ENCODE data around the gene KXD1.

Gene KXD1

GRCh38 chr19:18557411-18558201 lies at the start of gene KXD1:
TSS of gene KXD1 (plus strand) at chr19:18557870. CDS start at chr19:18562057, 4,187 bp downstream.
- ATAC-seq (replicated peaks) (peak; percentile 98 to 99), DNase-seq (peak; percentile 98)
- Mint-ChIP-seq H3K36me3 (peaks cover 6 to 17% of the 10 kb centered on the region in 2 donors), H3K9me3 (no peaks in the 10 kb centered on the region), H3K27me3 (no peaks in the 10 kb centered on the region), H3K27ac (peak within 1 kb of the TSS; percentile 96), H3K4me1 (peaks cover 9 to 29% of the 10 kb centered on the region in 2 donors), H3K4me3 (peak within 1 kb of the TSS; percentile 89 to 90)

GRCh38 chr19:18508585-18508984 lies 49.1 kb upstream of the KXD1 start:
- DNase-seq (no peak), ATAC-seq (replicated peaks) (no peak)
- H3K4me1 Mint-ChIP-seq: peaks cover 54 to 69% of the 10 kb centered on the region in 2 donors
- no peak overlapping the region for H3K4me3 Mint-ChIP-seq
- no peak overlapping the region for H3K27ac Mint-ChIP-seq
- no peaks in the 10 kb centered on the region for H3K27me3 Mint-ChIP-seq
- no peaks in the 10 kb centered on the region for H3K9me3 Mint-ChIP-seq
- H3K36me3 Mint-ChIP-seq: peaks cover 0 to 8% of the 10 kb centered on the region in 2 donors

- peaks cover 44 to 64% of the 10 kb centered on the region in 2 donors for H3K4me1 Mint-ChIP-seq
- H3K4me3 Mint-ChIP-seq: no peak overlapping the region
- DNase-seq (no peak), ATAC-seq (replicated peaks) (no peak)
- H3K36me3 Mint-ChIP-seq: peaks cover 0 to 10% of the 10 kb centered on the region in 2 donors
- no peaks in the 10 kb centered on the region for H3K27me3 Mint-ChIP-seq
- no peaks in the 10 kb centered on the region for H3K9me3 Mint-ChIP-seq
- H3K27ac Mint-ChIP-seq: no peak overlapping the region
These were observed 47.5 kb upstream of the KXD1 start for GRCh38 chr19:18510216-18510615.

GRCh38 chr19:18513868-18514267 lies 43.8 kb upstream of the KXD1 start:
- Mint-ChIP-seq H3K4me1 (peaks cover 40 to 66% of the 10 kb centered on the region in 2 donors), H3K27me3 (no peaks in the 10 kb centered on the region), H3K27ac (no peak overlapping the region), H3K36me3 (peaks cover 0 to 7% of the 10 kb centered on the region in 2 donors), H3K9me3 (no peaks in the 10 kb centered on the region), H3K4me3 (no peak overlapping the region)
- DNase-seq (no peak), ATAC-seq (replicated peaks) (no peak)

- peaks cover 37 to 59% of the 10 kb centered on the region in 2 donors for H3K4me1 Mint-ChIP-seq
- H3K27ac Mint-ChIP-seq: no peak overlapping the region
- H3K27me3 Mint-ChIP-seq: no peaks in the 10 kb centered on the region
- peaks cover 0 to 7% of the 10 kb centered on the region in 2 donors for H3K36me3 Mint-ChIP-seq
- no peak for DNase-seq
- no peak for ATAC-seq (replicated peaks)
- H3K9me3 Mint-ChIP-seq: no peaks in the 10 kb centered on the region
- H3K4me3 Mint-ChIP-seq: no peak overlapping the region
These were observed 42.6 kb upstream of the KXD1 start for GRCh38 chr19:18514800-18515682.

- Mint-ChIP-seq H3K27ac (no peak overlapping the region), H3K9me3 (no peaks in the 10 kb centered on the region), H3K4me3 (no peak overlapping the region), H3K27me3 (no peaks in the 10 kb centered on the region), H3K4me1 (peaks cover 43 to 63% of the 10 kb centered on the region in 2 donors), H3K36me3 (peaks cover 2 to 10% of the 10 kb centered on the region in 2 donors)
- ATAC-seq (replicated peaks) (no peak), DNase-seq (no peak)
These were observed 41.7 kb upstream of the KXD1 start for GRCh38 chr19:18515959-18516358.

- H3K36me3 Mint-ChIP-seq: peaks cover 2 to 16% of the 10 kb centered on the region in 2 donors
- DNase-seq: no peak
- ATAC-seq (replicated peaks): no peak
- H3K9me3 Mint-ChIP-seq: no peaks in the 10 kb centered on the region
- peaks cover 43 to 65% of the 10 kb centered on the region in 2 donors for H3K4me1 Mint-ChIP-seq
- peak overlapping the region in 1 of 2 donors; percentile 55 for H3K4me3 Mint-ChIP-seq
- no peak overlapping the region for H3K27ac Mint-ChIP-seq
- H3K27me3 Mint-ChIP-seq: no peaks in the 10 kb centered on the region
These were observed 40.1 kb upstream of the KXD1 start for GRCh38 chr19:18517606-18518005.

GRCh38 chr19:18518639-18519038 lies 39.0 kb upstream of the KXD1 start:
- H3K4me1 Mint-ChIP-seq: peaks cover 37 to 60% of the 10 kb centered on the region in 2 donors
- ATAC-seq (replicated peaks) (no peak), DNase-seq (no peak)
- H3K9me3 Mint-ChIP-seq: no peaks in the 10 kb centered on the region
- no peak overlapping the region for H3K4me3 Mint-ChIP-seq
- H3K27me3 Mint-ChIP-seq: no peaks in the 10 kb centered on the region
- peak overlapping the region; percentile 9 for H3K27ac Mint-ChIP-seq
- peaks cover 2 to 10% of the 10 kb centered on the region in 2 donors for H3K36me3 Mint-ChIP-seq

- H3K9me3 Mint-ChIP-seq: no peaks in the 10 kb centered on the region
These were observed 37.5 kb upstream of the KXD1 start for GRCh38 chr19:18519962-18520847.

GRCh38 chr19:18520848-18521691 lies 36.6 kb upstream of the KXD1 start:
- Mint-ChIP-seq H3K4me3 (peak overlapping the region; percentile 92 to 95), H3K36me3 (peaks cover 2 to 9% of the 10 kb centered on the region in 2 donors), H3K9me3 (no peaks in the 10 kb centered on the region), H3K4me1 (peaks cover 26 to 42% of the 10 kb centered on the region in 2 donors), H3K27ac (peak overlapping the region; percentile 99), H3K27me3 (no peaks in the 10 kb centered on the region)
- ATAC-seq (replicated peaks) (peak; percentile 21 to 26), DNase-seq (peak; percentile 59)

More at GRCh38 chr19:18519962-18520847, 37.5 kb upstream of the KXD1 start:
- no peaks in the 10 kb centered on the region for H3K27me3 Mint-ChIP-seq
- DNase-seq (peak; percentile 53), ATAC-seq (replicated peaks) (peak in 1 of 2 donors; percentile 20)
- H3K4me3 Mint-ChIP-seq: peak overlapping the region; percentile 92 to 95
- peaks cover 31 to 49% of the 10 kb centered on the region in 2 donors for H3K4me1 Mint-ChIP-seq
- H3K27ac Mint-ChIP-seq: peak overlapping the region; percentile 99
- H3K36me3 Mint-ChIP-seq: peaks cover 2 to 9% of the 10 kb centered on the region in 2 donors

GRCh38 chr19:18521692-18522123 lies 36.0 kb upstream of the KXD1 start, which contains the start of gene ELL:
TSS of gene ELL (minus strand) at chr19:18522070. CDS start at chr19:18522055, 15 bp downstream.
- peak within 1 kb of the TSS; percentile 92 to 95 for H3K4me3 Mint-ChIP-seq
- no peaks in the 10 kb centered on the region for H3K27me3 Mint-ChIP-seq
- no peaks in the 10 kb centered on the region for H3K9me3 Mint-ChIP-seq
- ATAC-seq (replicated peaks): peak; percentile 5 to 13
- H3K36me3 Mint-ChIP-seq: peaks cover 2 to 9% of the 10 kb centered on the region in 2 donors
- peaks cover 20 to 36% of the 10 kb centered on the region in 2 donors for H3K4me1 Mint-ChIP-seq
- H3K27ac Mint-ChIP-seq: peak within 1 kb of the TSS; percentile 99
- no peak for DNase-seq

GRCh38 chr19:18522124-18522861 lies 35.4 kb upstream of the KXD1 start:
- Mint-ChIP-seq H3K36me3 (peaks cover 2 to 9% of the 10 kb centered on the region in 2 donors), H3K27ac (peak overlapping the region; percentile 99), H3K4me1 (peaks cover 16 to 33% of the 10 kb centered on the region in 2 donors), H3K27me3 (no peaks in the 10 kb centered on the region), H3K9me3 (no peaks in the 10 kb centered on the region), H3K4me3 (peak overlapping the region; percentile 92 to 95)
- peak; percentile 89 to 91 for ATAC-seq (replicated peaks)
- DNase-seq: peak; percentile 100
